Fibroblast of upper back skin (primary cell): ENCODE results near the gene PLXNA2.

Experiments used
- DNase-seq: peaks from one replicate; pipeline ENCODE4 v3.0.0-alpha.2; 2013

Gene PLXNA2

GRCh38 chr1:208178091-208178529 is 66.1 kb downstream of the PLXNA2 start:
- no peak for DNase-seq

- no peak for DNase-seq
Measured at GRCh38 chr1:208177656-208178055, 66.5 kb downstream of the PLXNA2 start.

GRCh38 chr1:208176649-208177048 is 67.5 kb downstream of the PLXNA2 start:
- DNase-seq, result no peak

GRCh38 chr1:208175508-208175895 is 68.7 kb downstream of the PLXNA2 start:
- no peak for DNase-seq

- DNase-seq, result peak; percentile 53
Measured at GRCh38 chr1:208174731-208175507, 69.3 kb downstream of the PLXNA2 start.

GRCh38 chr1:208174200-208174599 is 70.0 kb downstream of the PLXNA2 start:
- peak; percentile 43 for DNase-seq

GRCh38 chr1:208173749-208174148 is 70.4 kb downstream of the PLXNA2 start:
- no peak for DNase-seq

- no peak for DNase-seq
Measured at GRCh38 chr1:208172423-208173145, 71.6 kb downstream of the PLXNA2 start.

GRCh38 chr1:208171616-208172422 is 72.4 kb downstream of the PLXNA2 start:
- no peak for DNase-seq

- DNase-seq, result no peak
Measured at GRCh38 chr1:208170252-208170651, 73.9 kb downstream of the PLXNA2 start.

- no peak for DNase-seq
Measured at GRCh38 chr1:208169081-208169879, 74.9 kb downstream of the PLXNA2 start.

- DNase-seq, result no peak
Measured at GRCh38 chr1:208167261-208167869, 76.8 kb downstream of the PLXNA2 start.

- no peak for DNase-seq
Measured at GRCh38 chr1:208166340-208167138, 77.6 kb downstream of the PLXNA2 start.

GRCh38 chr1:208165659-208166058 is 78.5 kb downstream of the PLXNA2 start:
- DNase-seq, result peak; percentile 87

GRCh38 chr1:208164609-208165008 is 79.6 kb downstream of the PLXNA2 start:
- no peak for DNase-seq

GRCh38 chr1:208163539-208163938 is 80.6 kb downstream of the PLXNA2 start:
- DNase-seq, result no peak

GRCh38 chr1:208162903-208163302 is 81.3 kb downstream of the PLXNA2 start:
- DNase-seq, result no peak

GRCh38 chr1:208161656-208162375 is 82.4 kb downstream of the PLXNA2 start:
- peak; percentile 75 for DNase-seq

- no peak for DNase-seq
Measured at GRCh38 chr1:208161005-208161404, 83.2 kb downstream of the PLXNA2 start.

GRCh38 chr1:208160259-208160819 is 83.8 kb downstream of the PLXNA2 start:
- no peak for DNase-seq
